ENCODE results near the gene PSMC3IP.

- TF ChIP-seq CTCF (IDR thresholded peaks at IDR 0.05) (no peak), EP300 (IDR thresholded peaks at IDR 0.05) (no peak), POLR2A (IDR thresholded peaks at IDR 0.05) (no peak)
These were observed 52.3 kb downstream of the PSMC3IP start for GRCh38 chr17:42525221-42525620.

All from tibial nerve (tissue), 4 donors.